ENCODE results near the gene MMP12.

GRCh38 chr11:102868339-102868738, 6.4 kb downstream of the MMP12 start:
- TF ChIP-seq CTCF (IDR thresholded peaks at IDR 0.05) (no peak), POLR2A (IDR thresholded peaks at IDR 0.05) (no peak)

Data from testis (tissue), 2 donors.